Epithelial cell of proximal tubule (primary cell): ENCODE results near the gene TXNIP. TPM values are rescaled to one million over a fixed set of nuclear protein-coding genes. Genes with fewer than 3 reads are reported as not detected.

ENCODE experiments used
- DNase-seq: peaks from one replicate; pipeline ENCODE4 v3.0.0-alpha.2; 2011; ENCODE audit warnings: low read depth
- H3K4me3 ChIP-seq: 2 replicates; pipeline ENCODE4 v1.5.1; 2011; ENCODE audit warnings: low read depth, mild to moderate bottlenecking, low read length
- CTCF ChIP-seq: conservative IDR thresholded peaks from 2 replicates; pipeline ENCODE4 v1.5.1; 2012; ENCODE audit warnings: low read depth, mild to moderate bottlenecking, low read length
- total RNA-seq: library from RNA; depleted of rRNA; stranded (reverse); fragments of >200 nt; gene quantifications from 2 replicates; pipeline ENCODE4 v1.2.3, GENCODE V29; 2015

TXNIP gene
- total RNA-seq, 1 donor from 2014 or later, result 198 TPM

GRCh38 chr1:145947551-145947950 is 48.8 kb downstream of the TXNIP start:
- no peak for DNase-seq
- TF ChIP-seq CTCF, result no peak
- H3K4me3 ChIP-seq, result no peak overlapping the region

GRCh38 chr1:145946477-145946986 is 49.8 kb downstream of the TXNIP start:
- DNase-seq, result no peak
- TF ChIP-seq CTCF, result no peak
- no peak overlapping the region for H3K4me3 ChIP-seq

- no peak for TF ChIP-seq CTCF
- no peak for DNase-seq
- H3K4me3 ChIP-seq, result no peak overlapping the region
Observed at GRCh38 chr1:145944532-145944931, 51.8 kb downstream of the TXNIP start.

- no peak for DNase-seq
- H3K4me3 ChIP-seq, result no peak overlapping the region
- no peak for TF ChIP-seq CTCF
Observed at GRCh38 chr1:145942871-145943270, 53.5 kb downstream of the TXNIP start.

Other genes starting within 250 kb of the TXNIP start
- gene RNF115, start 172.5 kb downstream of the TXNIP start, total RNA-seq, result 10.4 and 10.6 TPM in 2 replicates
- 44.3 and 49.2 TPM in 2 replicates for gene POLR3C, start 172.4 kb downstream of the TXNIP start, total RNA-seq
- 4.0 and 4.3 TPM in 2 replicates for gene NUDT17, start 150.9 kb downstream of the TXNIP start, total RNA-seq
- gene PIAS3, start 137.5 kb downstream of the TXNIP start, total RNA-seq, result 17.8 and 27.8 TPM in 2 replicates
- 0.36 and 1.6 TPM in 2 replicates for gene ANKRD35, start 110.7 kb downstream of the TXNIP start, total RNA-seq
- gene ITGA10, start 86.5 kb downstream of the TXNIP start, total RNA-seq, result 0.14 and 0.17 TPM in 2 replicates
- 19.8 and 24.7 TPM in 2 replicates for gene PEX11B, start 77.9 kb downstream of the TXNIP start, total RNA-seq
- 228 and 360 TPM in 2 replicates for gene RBM8A, start 69.1 kb downstream of the TXNIP start, total RNA-seq
- gene LIX1L, start 38.6 kb downstream of the TXNIP start, total RNA-seq, result 22.3 and 32.5 TPM in 2 replicates
- gene ANKRD34A, start 32.0 kb downstream of the TXNIP start, total RNA-seq, result 0.06 and 0.14 TPM in 2 replicates
- gene POLR3GL, start 31.9 kb downstream of the TXNIP start, total RNA-seq, result 15.6 and 16.1 TPM in 2 replicates
- gene HJV, start 25.2 kb upstream of the TXNIP start, total RNA-seq, result 0.35 TPM in 1 of 2 replicates, not detected in the other
- gene NBPF10, start 148.2 kb upstream of the TXNIP start, total RNA-seq, result 0.51 and 0.52 TPM in 2 replicates
- 30.0 and 32.3 TPM in 2 replicates for gene NOTCH2NLA, start 232.4 kb upstream of the TXNIP start, total RNA-seq